Hindlimb muscle (tissue), 1 donor: ENCODE measurements around the gene GFPT2. TPM values are rescaled to one million over a fixed set of nuclear protein-coding genes. Genes with fewer than 3 reads are reported as not detected.

Experiments used
- DNase-seq: peaks from one replicate; pipeline ENCODE4 v3.0.0-alpha.2; 2013
- polyA plus RNA-seq: library from polyadenylated mRNA; unstranded; fragments of 120-200 nt; gene quantifications from one replicate; pipeline ENCODE4 v1.2.1, GENCODE V29; 2013; ENCODE audit not compliant: insufficient read length

The GFPT2 gene
- polyA plus RNA-seq, 1 donor: 10.8 TPM

GRCh38 chr5:180350711-180351465, 2.2 kb downstream of the GFPT2 start:
- DNase-seq: no peak

GRCh38 chr5:180350296-180350695, 2.8 kb downstream of the GFPT2 start:
- DNase-seq: no peak

DNA sequence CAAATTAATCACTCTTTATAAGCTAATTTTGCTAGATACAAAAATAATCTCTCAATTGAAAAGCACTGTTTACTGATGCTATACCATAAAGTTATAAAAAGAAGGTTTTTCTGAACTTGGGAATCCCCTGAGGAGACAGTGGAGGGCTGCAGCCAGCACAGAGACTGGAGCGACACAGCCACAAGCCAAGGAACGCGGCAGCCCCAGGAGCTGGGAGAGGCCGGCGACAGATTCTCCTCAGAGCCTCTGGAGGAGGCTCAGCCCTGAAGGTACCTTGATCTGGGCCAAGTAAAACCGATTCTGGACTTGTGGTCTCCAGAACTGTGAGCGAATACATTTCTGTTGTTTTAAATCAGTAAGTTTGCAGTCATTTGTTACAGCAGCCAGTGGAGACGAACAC, 3.7 kb downstream of the GFPT2 start:
- no peak for DNase-seq

- no peak for DNase-seq
These were observed 4.8 kb downstream of the GFPT2 start for GRCh38 chr5:180348336-180348735.

DNA sequence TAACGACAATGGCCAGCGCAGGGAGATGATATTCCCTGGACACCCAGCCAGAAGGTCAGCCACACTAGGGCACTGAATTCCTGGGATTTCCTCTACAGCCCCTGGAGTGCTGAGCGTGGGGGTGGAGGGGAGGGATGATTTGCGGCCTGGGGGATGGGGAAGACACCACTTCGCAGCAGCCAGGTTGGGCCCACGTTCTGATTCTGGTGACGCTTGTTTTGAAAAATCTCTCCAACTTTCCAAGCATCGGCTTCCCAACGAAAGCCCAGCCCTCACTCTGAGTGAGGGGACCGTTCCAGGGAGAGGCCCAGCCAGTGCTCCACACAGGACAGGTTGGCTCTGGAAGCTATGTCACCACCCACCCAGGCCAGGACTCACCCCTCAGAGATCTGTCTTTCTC, 5.4 kb downstream of the GFPT2 start:
- no peak for DNase-seq

DNA sequence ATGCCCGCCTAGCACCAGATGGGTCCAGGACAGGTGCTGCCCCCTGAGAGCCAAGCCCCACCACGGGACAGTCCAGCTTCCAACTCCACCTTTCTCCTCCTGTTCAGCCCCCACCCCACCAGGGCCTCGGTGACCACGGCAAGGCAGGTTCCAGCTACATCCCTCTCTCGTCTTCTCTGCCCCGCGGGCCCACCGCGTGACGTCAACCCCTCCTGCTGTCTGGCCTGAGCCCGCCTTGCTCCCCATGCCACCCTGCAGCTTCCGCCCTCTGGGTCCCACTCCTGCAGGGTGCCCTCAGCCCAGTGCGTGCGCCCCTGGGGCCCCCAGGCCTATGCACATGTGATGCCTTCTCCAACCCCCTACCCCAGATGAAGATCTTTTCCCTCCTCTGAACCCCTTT, 6.8 kb downstream of the GFPT2 start:
- DNase-seq: no peak

- no peak for DNase-seq
These were observed 7.4 kb downstream of the GFPT2 start for GRCh38 chr5:180345781-180346180.

DNA sequence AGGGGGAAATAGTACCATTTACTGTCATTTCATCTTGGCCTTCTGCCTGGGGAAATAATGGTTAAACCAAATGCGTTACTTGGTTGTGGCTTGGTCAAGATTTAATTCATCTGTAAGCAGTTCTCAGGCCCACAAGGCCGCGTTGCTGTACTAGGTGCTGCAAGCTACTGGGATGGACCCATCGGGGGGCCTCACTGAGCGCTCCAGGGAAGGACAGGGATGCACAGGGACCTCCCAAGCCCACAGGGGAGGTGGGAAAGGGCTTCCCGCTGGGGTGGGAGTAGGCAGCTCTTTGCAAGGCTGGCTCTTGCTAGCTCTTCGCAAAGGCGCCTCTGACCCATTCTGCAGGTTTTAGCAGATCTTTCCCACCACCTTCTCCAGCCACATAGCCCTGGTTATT, 8.0 kb downstream of the GFPT2 start:
- DNase-seq: no peak

GRCh38 chr5:180344696-180344999, 8.5 kb downstream of the GFPT2 start:
- DNase-seq: no peak

GRCh38 chr5:180343831-180344695, 9.1 kb downstream of the GFPT2 start:
- DNase-seq: peak; percentile 58

DNA sequence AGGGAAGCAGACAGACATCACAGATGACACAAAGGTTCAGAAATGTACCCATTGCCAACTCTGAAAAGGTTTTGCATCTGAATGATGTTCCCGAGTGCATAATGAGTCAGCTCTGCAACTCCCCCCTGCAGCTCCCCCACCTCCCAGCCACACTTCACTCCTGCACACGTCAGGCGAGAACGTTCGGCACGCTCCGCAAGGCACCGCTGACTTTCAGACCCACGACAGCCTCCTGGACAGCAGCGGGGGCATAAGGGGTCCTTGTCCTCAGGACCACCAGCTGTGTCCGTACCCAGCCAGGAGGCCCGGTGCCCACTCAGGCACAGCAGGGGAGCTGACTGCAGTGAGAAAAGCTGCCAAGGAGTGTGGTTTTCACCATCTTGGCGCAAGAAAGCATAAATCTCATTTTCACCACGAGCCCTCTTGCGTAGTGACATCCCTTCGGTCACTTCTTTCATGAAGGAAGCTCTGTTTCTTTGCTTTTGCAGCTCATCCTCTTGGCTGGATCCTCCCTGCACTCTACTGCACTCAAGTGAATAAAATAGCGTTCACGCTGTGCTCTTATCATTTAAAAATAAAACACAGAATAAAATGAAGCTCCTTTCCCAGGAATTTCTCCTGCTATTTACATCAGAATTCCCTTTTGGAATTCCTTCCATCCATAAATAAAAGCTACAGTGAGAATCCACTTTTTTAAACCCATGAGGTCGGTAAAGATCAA, 9.9 kb downstream of the GFPT2 start:
- DNase-seq: peak; percentile 40

DNA sequence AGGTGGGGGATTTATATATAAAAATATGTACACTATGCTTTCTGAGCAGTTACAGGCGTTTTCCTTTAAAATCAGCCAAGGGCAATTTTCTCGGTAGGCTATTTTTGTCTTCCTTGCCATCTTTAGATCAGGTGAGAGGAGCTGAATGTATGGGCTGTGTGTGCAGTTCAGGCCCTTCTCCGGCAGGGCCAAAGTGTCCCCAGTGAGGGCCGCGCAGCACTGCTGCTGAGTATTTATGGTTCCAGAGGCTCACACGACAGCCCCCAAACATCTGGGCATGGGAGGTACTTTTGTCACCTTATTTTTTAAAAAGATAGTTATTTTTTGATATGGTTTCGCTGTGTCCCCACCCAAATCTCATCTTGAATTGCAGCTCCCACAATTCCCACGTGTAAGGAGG, 11.5 kb downstream of the GFPT2 start:
- no peak for DNase-seq

DNA sequence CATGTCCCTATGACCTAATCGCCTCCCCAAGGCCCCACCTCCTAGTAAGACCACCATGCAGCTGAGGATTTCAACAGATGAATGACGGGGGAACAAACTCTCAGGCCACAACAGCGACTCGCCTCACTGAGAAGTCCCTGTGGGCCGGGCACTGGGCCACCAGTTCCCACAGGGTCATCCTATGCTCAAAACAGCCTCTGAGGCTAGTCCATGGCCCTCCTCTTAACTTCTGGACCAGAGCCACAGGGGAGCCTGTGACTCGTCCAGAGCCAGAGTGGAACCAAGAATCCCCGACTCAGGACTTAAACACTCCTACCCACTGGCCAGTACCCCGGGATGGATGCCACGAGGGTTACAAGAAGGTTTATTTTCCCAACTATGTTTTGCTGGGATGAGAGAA, 12.3 kb downstream of the GFPT2 start:
- no peak for DNase-seq

GRCh38 chr5:180339583-180340183, 13.5 kb downstream of the GFPT2 start:
- no peak for DNase-seq

DNA sequence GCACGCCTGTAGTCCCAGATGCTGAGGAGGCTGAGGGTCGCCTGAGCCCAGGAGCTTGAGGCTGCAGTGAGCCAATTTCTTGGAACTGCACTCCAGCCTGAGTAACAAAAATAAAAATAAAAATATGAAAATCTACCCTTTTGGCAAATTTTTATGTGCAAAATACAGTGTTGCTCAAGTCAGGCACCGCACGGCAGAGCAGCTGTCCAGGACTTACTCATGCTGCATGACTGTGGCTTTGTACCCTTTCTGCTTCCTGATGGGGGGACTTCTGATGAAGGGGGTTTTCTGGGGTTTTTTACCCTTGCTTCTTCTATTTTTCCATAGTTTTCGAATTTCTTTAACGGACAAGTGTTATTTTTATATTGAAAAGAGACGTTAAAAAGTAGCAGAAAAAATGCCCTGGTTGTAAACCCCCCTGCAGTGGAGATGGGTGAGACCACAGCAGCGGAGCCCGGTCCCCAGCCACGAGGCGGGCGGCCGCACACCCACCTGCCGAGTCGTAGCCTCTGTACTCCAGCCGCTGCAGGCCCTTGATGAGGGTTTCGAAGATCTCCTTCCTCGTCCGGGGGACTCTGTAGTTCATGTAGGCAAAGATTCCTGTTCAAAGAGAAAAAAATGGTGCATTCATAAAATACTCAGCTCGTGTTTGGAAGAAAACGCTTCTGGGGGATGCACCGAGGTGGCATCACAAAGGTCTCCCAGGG, 15.0 kb downstream of the GFPT2 start:
- no peak for DNase-seq

DNA sequence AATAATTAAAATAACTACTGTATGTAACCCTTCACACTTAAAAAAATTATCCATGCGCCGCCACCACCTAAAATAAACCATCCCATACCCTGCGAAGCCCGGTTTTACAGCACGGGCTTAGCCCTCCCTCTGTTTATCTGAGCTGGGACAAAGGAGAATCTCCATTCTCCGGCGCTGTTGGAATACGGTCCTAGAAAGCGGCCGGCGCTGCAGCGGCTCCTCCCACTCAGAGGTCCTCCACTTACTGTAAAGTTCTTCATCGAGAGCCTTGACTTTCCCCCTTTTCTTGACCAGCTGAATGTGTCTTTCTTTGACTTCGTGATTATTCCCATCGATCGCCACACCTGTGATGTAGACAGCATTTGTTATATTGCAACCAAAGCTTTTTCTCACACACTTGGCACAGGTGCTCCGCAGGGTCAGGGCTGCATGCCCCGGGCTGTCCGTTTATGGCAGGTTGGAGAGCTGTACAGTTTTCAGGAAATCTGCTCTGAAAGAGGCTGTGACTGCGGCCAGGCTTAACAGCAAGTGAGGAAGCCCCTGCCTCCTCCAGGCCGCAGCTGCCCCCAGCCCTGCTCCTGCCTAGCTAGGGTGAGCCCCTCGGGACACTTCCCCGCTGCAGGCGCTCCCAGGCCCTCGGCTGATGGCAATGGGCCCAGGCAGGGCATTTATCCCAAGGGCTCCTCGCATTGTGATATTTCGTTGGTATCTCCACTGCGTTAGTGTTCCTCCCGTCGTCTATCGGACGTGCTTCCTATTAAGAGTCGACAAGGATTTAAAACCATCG, 16.7 kb downstream of the GFPT2 start:
- no peak for DNase-seq

DNA sequence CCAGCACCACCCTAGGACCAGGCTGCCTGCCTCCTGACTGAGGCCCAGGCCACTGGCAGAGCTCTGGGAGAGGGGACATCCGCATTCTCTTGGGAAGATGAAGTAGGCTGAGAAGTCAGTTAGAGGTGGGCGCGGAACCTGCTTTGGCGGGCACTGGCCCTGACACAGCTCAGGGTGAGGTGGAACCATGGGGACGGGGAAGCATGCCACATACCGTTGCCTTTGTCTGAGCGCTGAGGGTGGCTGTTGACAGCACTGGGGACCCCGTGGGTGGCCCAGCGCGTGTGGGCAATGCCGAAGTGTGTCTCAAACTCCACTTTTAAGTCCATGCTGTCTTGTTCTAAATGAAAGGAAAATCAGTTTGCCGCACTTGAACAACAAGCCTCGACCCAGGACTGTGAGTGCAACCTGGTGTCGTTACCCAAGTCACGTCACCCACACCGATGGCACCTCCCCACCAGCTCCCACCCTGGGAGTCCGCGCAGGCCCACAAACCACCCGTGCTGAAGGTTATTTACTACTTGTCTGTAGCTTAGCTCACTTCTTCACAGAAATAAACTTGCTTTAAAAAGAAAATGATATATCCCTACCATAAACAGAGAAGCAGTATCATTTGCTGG, 17.4 kb downstream of the GFPT2 start:
- no peak for DNase-seq

- no peak for DNase-seq
These were observed 18.2 kb downstream of the GFPT2 start for GRCh38 chr5:180334751-180335613.

GRCh38 chr5:180334176-180334575, 19.0 kb downstream of the GFPT2 start:
- DNase-seq: no peak

DNA sequence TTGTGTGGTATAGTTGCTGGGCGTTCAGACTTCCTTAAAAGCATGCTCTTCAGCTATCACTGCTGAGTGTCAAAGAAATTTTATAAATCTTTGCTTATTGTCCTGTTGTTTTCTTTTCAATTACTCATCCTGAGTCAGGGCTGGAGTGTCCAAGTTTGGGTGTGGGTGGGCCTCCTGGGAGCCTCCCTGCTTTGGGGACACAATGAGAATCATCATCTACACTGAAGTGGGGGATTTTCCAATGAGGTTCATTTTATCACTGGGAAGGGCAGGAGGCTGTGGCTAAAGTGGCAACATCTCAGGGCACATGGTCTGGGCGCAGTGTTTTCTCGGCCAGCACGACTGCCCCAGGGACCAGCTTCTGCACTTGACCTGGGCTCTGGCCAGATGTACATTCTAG, 19.5 kb downstream of the GFPT2 start:
- no peak for DNase-seq
